ENCODE measurements around the gene PCGF2. TPM values are rescaled to one million over a fixed set of nuclear protein-coding genes. Genes with fewer than 3 reads are reported as not detected.

Gene PCGF2
- total and polyA plus RNA-seq, 10 of the 15 experiments (the other 5 are each of a cell fraction or from before 2014, with no cell fraction given), result 2.7 to 35.6 (median 7.2) TPM

DNA sequence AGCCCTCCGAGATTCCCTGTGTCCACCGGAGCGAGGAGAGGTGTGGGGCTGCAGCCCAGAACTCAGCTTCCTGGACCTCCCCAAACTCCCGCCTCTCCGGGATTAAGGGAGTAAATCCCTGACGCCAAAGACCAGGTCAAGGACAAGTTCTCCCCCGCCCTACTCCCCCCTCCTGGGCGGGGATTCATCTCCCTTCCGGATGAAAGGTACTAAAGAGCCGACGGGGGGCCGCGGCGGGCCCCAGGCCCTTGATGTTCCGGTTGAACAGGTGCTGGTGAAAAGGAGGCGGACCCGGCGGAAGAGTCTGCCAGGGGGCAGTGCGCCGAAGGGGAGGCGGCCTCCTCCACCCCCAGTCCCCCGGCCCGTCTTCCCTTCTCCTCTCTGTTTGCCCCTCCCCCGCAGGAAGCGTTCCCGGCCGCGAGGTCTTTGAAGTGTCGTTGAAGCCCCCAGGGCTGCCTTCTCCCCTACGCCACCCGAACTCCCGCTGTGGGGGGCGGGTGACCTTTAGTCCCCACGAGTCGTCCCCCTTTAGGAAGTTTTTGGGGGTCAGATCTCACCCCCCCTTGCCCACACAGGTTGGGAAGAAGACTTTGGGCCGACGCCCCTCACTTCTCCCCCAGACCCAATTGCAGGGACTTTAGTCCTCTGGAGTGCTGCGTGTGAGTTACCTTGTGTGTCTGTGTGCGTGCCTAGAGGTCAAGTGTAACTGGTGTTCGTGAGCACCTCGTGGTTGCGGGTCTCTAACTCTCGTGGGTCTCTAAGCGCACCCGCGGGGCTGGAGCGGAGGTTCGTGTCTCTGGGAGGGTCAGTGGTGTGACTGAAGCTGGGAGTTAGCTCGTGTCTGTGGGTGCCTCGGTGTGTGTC is 44.2 kb downstream of the PCGF2 start (continued):
- TF ChIP-seq ZNF687 (IDR thresholded peaks at IDR 0.05), result peak; percentile 36; the same call in 1 of the 2 replicates
- no peak for TF ChIP-seq NFYB (IDR thresholded peaks at IDR 0.05; ENCODE audit: insufficient read depth, low read depth, low read length)
- no peak; the same call in 1 of the 2 replicates for TF ChIP-seq NFIC (IDR thresholded peaks at IDR 0.05; ENCODE audit: low read depth, low read length)
- peak; percentile 61; the same call in 1 of the 2 replicates for TF ChIP-seq TAF1 (IDR thresholded peaks at IDR 0.05; ENCODE audit: borderline replicate concordance, low read depth, low read length)
- no peak for TF ChIP-seq ZNF592 (IDR thresholded peaks at IDR 0.05)
- TF ChIP-seq KLF5 (IDR thresholded peaks at IDR 0.05; ENCODE audit: partially characterized antibody), result no peak
- TF ChIP-seq, protein P1, sequence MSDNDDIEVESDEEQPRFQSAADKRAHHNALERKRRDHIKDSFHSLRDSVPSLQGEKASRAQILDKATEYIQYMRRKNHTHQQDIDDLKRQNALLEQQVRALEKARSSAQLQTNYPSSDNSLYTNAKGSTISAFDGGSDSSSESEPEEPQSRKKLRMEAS (IDR thresholded peaks at IDR 0.05; ENCODE audit: low read depth, low read length), result no peak; the same call in 1 of the 2 replicates
- 0 out of 2 replicates have a peak, but pooled peaks have one; percentile 17 for TF ChIP-seq ASH2L (IDR thresholded peaks at IDR 0.05; ENCODE audit: borderline replicate concordance, low read depth)
- TF ChIP-seq RAD51 (IDR thresholded peaks at IDR 0.05), result no peak
- no peak for TF ChIP-seq ATF2 (IDR thresholded peaks at IDR 0.05; ENCODE audit: low read length)
- TF ChIP-seq, protein P2, sequence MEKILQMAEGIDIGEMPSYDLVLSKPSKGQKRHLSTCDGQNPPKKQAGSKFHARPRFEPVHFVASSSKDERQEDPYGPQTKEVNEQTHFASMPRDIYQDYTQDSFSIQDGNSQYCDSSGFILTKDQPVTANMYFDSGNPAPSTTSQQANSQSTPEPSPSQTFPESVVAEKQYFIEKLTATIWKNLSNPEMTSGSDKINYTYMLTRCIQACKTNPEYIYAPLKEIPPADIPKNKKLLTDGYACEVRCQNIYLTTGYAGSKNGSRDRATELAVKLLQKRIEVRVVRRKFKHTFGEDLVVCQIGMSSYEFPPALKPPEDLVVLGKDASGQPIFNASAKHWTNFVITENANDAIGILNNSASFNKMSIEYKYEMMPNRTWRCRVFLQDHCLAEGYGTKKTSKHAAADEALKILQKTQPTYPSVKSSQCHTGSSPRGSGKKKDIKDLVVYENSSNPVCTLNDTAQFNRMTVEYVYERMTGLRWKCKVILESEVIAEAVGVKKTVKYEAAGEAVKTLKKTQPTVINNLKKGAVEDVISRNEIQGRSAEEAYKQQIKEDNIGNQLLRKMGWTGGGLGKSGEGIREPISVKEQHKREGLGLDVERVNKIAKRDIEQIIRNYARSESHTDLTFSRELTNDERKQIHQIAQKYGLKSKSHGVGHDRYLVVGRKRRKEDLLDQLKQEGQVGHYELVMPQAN (conservative IDR thresholded peaks at IDR 0.05), result peak; percentile 28; the same call in 1 of the 2 replicates
- no peak for TF ChIP-seq SIX5 (IDR thresholded peaks at IDR 0.05; ENCODE audit: low read depth, low read length, severe bottlenecking)
- no peak for TF ChIP-seq CTCF (IDR thresholded peaks at IDR 0.05 in 2 of 3, conservative IDR thresholded peaks at IDR 0.05 in 1 of 3; ENCODE audit: control insufficient read depth in 2 of 3, extremely low read depth in 1 of 3, insufficient read depth in 1 of 3, low read depth in 3 of 3, low read length in 3 of 3)

Measured in GM12878 (cell line).